NCI-H2227 (cell line): Measurements from ENCODE around the gene MLLT6.

Experiments used
- DNase-seq: peaks from one replicate; lab custom pipeline; 2025; ENCODE audit not compliant: unreplicated experiment; lab: John Stamatoyannopoulos, UW

Gene MLLT6

DNA sequence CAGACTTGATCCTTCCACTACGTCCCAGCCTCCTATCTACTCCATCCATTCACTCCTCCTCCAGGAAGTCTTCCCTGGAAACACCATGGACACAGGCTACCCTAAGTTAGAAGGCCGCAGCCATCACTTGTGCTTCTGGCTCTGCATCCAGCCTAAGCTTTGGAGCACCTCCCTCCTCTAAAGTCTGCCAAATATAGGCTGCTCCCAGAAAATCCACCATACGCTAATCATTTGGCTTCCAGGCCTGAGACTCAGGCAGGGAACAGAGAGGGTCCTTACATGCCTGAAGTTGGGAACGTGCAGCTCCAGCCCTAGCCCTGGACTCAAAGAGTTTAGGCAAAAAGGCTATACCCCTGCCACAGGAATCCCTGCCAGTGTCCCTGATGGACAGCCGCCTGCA lies 36.4 kb downstream of the MLLT6 start:
- DNase-seq = no peak

DNA sequence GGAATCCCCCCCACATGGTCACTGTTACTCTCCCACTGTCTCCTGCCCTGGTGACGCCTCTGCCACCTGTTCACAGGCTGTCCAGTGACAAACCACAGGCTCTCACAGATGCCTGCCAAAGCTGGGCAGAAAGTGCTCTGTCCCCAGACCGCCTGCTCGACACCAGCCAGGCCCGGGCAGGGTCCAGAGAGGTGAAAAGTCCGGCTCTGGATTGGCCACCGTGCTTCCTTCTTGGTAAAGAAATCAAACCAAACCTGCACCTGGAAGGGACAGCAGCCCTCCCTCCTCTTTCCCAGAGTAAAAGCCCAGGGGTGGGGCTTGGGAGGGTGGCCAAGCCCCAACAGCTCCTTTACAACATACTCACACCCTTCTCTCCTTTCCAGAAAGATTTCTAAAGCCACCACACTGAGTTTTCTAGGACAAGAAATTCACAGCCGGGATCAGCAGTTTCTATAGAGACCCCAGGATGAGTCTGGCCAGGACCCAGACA lies 36.9 kb downstream of the MLLT6 start:
- peak; percentile 65 for DNase-seq

DNA sequence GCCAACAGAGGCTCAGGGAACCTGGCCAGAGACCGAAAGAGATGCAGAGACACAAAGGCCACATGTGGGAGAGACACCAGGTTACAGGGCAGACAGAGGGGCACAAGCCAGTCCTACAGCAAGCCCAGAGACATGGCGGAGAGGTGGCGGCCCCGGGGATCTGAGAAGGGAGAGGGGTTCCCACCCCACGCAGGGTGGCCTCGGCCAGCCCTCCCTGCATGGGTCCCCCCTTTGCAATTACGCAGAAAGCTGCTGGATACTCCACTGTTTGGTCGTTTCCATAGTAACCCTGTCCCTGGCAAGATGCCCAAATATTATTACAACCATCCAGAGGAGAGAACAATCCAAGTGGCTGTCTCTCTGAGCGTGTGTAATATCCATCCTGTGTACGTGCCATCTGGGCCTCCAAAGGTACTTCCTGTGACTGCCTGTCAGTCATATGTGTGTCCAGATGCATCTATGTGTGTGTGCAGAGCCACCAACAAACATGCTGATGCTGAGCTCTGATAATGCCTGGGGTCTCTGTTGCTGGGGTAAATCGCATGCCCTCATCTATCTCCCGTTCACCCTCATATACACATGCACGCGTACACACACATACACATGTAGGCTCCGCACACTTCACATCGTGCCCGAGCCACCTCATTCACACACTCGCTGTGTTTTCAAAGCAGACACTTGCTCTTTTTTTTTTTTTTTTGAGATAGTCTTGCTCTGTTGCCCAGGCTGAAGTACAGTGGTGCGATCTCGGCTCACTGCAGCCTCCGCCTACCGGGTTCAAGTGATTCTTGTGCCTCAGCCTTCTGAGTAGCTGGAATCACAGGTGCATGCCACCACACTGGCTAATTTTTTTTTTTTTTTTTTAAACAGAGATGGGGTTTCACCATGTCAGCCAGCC lies 37.6 kb downstream of the MLLT6 start:
- peak; percentile 98 for DNase-seq

DNA sequence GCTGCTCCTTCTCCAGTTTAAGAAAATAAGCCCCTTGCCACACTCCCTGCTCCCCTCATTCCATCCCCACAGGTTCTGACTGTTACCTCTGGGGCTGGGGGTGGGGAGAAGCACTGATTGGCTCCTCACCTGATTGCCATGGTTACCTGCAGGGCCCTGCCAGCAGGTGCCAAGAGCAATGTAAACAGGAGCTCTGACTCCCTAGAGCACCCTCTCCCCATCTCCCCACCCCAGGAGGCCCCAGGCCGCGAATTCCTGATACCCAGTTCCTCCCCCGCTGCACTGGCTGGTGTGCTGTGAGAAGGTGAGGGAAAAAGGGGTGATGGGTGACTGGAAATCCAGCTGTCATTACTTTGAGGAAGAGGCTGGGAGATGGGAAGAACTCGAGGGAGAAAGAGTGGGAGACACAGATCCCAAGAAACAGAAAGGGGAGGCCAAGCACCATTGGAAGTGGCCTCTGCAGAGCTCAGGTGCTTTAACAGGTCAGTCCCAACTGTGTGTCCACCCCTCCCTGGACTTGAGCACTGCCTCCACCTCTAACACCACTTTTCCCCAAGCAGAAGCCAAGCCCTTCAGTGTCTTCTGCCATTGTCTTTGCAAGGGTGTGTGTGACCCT lies 38.6 kb downstream of the MLLT6 start:
- DNase-seq = peak; percentile 22

DNA sequence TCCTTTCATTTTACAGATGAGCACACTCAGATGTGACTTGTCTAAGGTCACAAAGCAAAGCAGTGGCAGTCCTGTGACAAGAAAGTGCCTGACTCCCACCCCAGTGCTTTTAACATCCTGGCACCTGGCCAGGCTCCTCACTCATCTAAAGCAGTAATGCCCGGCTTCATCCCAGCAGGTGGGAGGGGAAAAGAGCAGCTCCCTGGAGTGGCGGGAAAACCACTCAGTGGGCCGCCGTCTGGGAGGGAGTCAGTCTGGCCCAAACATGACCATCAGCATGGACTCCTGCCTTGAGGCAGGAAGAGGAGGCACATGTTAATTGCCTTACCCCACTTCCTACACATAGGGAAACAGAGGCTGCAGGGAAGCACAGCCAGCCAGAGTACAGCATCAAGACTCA lies 40.5 kb downstream of the MLLT6 start:
- peak; percentile 78 for DNase-seq

DNA sequence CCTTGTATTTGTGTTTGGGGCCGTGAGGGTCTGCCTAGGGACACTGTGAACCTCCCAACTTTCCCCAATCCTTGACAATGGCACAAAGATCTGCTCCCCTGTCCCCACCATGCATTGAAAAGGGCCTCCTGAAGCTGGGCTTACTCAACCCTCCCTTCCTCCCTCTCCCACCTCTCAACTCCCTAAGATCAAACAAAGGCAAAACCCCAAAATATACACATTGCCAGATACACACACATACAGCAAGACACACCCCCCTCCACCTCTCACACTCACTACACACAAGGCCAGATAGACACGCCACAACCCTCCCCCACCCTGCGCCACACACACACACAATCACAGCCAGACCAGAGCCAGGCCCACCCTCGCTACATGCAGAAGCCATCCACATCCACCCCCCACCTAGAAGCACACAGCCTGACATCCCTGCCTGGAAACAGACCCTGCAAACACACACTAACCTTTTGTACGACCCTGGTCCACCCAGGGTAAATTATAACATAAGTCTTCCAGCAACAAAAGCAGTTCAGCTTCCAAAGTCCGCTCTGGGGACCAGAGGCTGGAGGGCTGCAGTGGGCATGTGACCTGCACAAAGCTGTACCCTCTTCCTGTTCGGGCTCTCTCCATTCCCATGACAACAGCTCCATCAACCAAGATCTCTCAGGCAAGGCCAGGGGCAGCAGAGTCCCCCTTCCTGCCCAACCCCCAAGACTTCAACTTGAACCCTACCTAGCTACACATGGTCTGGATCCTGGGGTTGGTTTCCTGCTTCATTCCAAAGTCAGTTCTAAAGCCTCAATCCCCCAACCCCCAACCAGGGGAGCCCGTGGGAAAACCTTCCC lies 41.2 kb downstream of the MLLT6 start:
- peak; percentile 52 for DNase-seq

DNA sequence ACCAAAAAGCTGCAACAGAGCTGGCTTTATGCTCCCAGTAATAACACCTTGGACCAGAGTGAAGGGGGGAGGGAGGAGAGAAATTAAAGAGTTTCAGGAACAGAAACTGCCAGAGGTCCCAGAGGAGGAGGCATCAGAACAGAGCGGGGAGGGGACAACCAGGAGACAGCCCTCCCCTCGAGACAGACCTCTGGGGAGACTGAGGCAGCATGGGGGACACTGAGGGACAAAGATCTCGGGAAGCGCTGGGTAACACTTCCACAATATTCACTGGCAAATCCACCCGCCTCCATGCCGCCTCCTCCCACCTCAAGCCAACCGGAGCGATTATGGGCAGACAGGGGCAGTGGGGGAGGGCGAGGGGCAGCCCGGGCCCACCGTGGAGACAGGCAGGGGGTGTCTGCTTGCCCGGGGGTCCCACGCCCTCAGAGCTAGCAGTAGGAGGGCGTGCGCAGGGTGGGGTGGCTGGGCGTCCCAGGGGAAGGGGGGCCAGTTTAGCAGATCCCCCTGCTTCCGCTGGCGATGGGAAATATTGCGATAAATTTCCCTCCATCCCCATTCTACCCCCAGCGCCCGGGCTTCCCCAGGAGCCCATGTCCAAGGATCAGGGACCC lies 41.9 kb downstream of the MLLT6 start:
- DNase-seq = no peak

DNA sequence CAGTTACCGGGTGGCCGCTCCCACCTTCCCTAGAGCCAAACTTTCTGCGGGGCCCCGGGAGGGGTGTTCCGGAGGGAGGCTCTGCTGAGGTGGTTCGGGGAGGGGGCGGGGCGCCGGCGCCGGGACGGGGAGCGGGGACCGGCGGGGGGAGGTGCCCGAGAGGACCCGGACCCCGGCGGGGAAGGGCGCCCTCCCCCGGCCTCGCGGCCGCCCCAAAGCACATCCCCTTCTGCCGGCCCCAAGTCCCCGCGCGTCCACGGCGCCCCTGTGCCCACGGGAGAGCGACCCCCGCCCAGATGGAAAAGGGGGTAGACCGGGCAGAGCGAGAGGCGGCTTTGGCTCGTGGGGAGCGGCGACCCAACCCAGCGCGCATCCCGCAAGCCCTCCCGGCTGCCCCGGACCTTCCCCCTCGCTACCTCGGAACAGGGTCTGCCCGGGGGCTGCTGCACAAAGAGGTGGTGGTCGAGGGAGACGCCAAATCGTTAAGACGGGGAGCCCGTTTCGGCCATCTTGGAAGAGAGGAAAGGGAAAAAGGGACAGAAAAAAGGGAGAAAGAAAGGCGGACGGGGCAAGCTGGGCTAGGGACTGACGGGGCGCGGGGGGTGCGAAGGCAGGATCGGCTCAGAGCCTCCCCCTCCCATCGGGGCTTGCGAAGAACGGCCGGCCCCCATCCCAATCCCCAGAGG lies 42.5 kb downstream of the MLLT6 start:
- DNase-seq = peak; percentile 61

DNA sequence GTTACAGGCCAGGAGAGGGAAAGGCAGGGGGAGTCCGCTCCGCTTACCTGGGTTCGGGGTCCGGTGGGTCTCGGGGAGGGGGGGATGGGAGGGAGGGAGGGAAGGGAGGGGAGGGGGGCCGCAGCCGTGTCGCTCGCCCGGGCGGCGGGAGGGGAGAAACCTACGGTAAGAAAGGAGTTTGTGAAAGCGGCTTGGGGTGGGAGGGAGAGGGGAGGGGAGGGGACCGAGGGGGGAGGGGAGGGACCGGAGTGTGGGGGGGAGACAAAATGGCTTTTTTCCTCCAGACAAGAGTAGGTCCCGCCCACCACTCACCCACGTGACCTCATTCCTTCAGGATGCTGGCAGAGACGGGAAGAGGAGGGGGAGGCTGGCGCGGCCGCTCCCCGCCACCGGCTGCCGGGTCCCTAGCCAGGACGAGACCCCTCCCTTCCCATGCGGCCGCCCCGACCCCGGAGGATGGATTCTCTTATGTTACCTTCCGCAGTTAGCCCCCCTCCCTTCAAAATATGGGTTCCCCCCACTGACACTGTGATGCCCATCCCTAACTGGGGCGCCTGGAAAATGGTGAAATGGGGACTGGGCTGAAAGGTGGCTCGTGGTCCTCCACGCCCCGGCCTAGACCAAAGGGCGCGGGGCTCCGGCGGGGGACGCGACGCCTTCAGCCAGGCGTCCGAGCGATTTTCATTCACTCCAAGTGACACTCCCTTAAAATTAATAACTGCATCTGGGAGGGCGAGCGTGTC lies 43.2 kb downstream of the MLLT6 start, which contains the start of gene PCGF2:
Gene PCGF2, minus strand, starts transcription at position 188 of the 743 bp plus-strand sequence. CDS start 7,934 bp downstream, outside the sequence.
- peak; percentile 96 for DNase-seq

DNA sequence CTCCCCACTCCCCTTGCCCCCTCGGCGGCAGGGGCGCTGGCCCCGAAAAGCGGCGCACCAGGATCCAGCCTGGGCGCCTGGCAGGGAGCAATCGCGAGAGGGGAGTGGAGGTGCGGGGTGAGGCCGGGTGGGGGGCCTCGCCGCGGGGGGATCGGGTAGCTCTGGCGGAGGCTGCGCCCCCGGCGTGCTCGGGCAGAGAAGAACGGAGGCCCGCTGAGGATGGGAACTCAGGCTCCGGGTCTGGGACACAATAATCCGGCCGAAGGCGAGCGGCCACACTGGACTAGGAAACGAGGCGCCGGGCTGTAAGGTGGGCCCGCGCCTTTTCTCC lies 43.8 kb downstream of the MLLT6 start:
- no peak for DNase-seq

DNA sequence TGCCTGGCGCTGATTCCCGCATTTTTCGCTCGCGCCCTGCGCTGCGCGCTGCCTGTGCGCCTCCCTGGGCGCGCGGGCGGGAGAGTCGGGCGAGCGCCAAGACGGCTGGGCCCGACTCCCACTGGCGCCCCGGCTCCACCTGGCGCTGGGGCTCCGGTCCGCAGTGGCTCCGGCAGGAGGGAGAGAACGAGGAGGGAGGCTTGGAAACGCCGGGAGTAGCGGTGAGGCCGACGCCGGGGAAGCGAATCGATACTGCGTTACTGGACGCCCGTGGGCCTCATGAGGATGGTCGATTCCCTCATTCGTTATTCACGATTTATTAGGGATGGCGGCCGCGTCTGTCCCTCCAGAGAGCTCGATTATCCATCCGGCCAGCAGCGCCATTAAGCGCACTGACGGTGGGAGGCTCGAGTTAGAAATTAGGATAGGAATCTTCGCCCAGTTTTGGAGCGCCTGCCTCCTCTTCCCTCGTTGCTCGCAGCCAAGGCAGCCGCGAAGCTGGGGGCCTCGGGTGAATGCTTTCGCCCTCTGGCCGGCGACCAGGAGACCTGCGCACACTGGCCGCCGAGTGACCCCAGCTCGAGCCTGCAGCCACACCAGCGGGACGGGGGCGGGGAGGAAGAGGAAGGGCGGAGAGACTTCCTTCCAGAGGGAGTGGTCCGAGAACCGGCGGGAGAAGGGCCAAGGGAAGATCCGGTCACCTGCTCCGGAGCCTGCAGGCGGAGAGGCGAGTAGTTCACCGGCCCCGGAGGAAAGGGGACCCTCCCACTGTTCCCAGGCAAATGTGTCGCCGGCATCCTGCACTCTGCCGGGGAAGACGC lies 44.4 kb downstream of the MLLT6 start:
- peak; percentile 72 for DNase-seq

DNA sequence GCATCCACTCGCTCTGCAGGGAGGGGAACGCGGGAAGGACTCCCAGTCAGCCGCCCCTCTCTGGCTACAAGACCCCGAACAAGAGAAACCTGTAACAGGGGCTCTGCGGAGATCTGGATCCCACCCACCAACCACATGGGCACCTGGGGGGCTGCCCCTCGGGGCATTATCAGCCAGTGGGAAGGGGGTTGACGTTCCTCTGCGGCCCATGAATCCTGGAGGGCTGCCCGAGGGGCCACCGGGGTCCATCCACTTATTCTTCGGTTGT lies 44.9 kb downstream of the MLLT6 start:
- peak; percentile 68 for DNase-seq

DNA sequence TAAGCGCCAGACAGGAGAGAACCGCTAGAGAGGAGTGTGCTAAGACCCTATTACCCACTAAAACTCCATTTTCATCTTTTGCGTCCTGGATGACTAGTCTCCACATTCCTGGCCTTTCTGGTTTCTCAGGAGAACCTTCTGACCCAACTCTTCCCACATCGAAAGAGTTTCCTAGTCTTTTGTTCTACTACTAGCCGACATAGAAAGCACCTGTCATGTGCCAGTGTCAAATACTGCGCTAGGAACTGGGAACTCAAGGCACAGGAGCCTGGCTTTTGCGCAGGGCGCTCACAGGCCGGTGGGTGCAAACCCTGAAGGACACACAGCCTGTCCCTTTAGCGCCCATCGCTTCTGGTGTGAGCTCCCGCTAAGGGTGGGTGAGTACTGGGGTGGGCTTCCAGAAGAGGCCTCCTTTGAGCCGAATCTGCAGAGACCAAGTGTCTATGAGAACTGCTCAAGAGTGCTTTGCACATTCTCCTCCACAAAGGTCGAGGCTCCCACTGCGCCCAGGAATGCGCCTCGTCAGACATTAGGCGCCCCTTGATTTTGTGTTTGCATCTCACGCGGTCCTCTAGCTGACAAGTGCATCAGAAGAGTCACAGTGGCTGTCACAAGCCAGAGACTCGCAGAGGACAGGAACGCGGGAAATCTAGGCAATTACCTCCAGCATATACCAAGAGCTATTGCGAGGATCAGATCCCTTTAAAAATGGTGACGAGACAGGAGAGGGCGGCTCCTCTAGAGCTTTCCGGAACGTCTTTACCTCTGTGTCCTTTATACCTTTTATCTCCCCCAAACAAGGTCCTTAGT lies 45.4 kb downstream of the MLLT6 start:
- DNase-seq = peak; percentile 70

DNA sequence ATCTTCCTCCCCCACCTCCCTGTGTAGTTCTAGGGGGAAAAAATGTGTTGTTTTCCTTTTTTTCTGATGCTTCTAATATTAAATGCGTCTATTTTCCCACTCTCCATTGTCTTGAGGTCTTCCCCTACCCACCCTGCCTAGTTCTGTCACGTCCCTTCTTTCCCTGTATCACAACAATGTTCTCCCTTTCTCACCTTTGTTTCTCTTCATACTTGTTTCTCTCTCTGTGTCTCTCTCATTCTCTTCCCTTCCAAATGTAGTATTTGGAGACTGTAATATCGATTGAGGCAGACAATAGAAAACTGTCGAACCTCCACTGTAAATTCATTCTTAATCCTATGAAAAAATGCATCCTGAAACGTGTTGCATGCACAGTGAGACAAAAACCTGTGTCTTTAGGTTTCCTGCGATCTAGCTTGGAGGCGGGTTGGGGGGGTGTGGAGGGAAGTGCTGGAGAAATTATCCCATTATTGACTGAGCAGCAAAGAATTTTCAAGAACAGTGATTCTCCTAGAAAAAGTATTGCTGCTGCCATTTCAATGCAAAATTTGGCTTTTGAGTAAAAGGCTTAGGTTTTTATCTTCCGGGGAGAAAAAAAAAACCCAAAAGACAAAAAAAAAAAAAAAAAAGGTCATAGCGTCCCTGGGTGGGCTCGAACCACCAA lies 46.2 kb downstream of the MLLT6 start:
- peak; percentile 76 for DNase-seq

DNA sequence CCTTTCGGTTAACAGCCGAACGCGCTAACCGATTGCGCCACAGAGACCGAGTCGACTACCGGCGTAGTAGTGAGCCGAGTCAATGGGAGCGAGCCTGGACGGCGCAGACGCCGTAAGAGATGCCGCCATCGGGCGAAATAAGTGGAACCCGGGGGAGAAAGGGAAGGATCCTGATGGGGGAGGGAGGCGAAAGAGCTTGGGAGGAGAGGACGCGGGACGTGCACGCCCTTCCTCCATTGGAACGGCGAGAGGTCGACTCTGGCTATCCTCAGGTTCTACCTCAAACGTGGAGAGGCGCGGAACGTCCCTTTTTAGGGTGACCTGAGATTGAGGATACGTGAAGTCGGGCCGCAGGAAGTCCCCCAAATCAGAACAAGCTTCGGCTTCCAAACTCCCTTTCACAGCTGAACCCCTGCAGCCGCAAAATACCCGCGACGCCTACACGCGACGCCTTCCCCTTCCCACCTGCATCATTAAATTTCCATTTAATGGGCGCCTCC lies 46.8 kb downstream of the MLLT6 start:
- DNase-seq = peak; percentile 94

DNA sequence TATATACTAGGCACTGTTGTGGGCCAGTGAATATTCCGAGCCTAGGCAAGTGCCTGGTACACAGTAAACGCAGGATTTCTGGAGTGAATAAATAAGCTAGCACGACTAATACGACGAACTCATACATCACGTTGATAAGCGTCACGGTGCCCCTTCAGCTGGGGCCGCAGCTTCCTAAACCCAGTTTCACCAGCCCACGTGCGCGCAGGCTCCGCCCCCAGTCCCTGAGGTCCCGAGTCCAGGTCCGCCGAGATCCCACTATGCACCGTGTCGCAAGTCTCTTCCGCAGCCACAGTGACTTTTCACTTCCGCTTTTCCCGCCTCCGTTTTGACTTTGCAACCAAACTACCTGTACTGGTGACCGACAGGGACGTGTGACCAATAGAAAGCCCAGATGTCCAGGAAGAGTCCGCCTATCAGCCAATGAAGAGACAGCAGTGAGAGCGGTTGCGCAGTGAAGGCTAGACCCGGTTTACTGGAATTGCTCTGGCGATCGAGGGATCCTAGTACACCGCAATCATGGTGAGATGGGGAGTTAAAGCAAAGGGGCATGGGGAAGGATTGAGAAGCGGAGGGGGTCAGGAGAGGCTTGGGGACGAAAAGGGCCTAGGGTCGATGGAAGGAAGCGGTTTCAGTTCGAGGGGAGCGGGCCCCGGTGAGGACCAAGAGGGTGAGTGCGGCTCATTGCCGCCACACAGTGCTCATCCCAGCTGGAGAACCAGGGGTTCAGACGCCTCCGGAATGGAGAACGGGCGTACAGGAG lies 47.4 kb downstream of the MLLT6 start, which contains the start of gene PSMB3:
Gene PSMB3, plus strand, starts transcription at position 434 of the 763 bp plus-strand sequence. Its CDS starts 86 bp downstream, at position 520.
- DNase-seq = peak; percentile 99

DNA sequence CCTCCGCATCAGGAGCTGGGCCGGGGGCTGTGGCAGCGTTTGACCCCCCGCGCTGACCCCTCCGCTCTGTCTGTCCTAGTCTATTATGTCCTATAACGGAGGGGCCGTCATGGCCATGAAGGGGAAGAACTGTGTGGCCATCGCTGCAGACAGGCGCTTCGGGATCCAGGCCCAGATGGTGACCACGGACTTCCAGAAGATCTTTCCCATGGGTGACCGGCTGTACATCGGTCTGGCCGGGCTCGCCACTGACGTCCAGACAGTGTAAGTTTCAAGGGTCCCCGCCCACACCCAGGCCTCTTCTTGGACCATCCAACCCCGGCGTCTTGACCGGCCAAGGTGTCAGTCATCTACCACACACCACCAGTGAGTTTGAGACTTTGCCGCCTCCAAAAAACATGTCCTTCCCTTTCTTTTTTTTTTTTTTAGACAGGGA lies 48.0 kb downstream of the MLLT6 start:
- DNase-seq = no peak
